Cardiac fibroblast (primary cell): ENCODE results near the gene PRKAR1A.

Source experiments
- DNase-seq, 2 donors: peaks; one replicate each; pipeline versions ENCODE4 v3.0.0 to v3.0.0-alpha.2; 2010; ENCODE audit warnings: low read depth in 2 of 2
- H3K4me3 ChIP-seq, 2 donors: replicated peaks in 1 of 2; 1 replicate in 1 of 2; 2 replicates in 1 of 2; pipeline ENCODE4 v1.5.1; 2011; ENCODE audit warnings: low read depth in 2 of 2, low read length in 2 of 2, mild to moderate bottlenecking in 2 of 2, moderate library complexity in 1 of 2
- TF ChIP-seq, protein P1 (sequence below): IDR thresholded peaks from one replicate; pipeline ENCODE4 v1.5.1; 2011; ENCODE audit warnings: low read depth, mild to moderate bottlenecking, low read length, inconsistent platforms

PRKAR1A gene

DNA sequence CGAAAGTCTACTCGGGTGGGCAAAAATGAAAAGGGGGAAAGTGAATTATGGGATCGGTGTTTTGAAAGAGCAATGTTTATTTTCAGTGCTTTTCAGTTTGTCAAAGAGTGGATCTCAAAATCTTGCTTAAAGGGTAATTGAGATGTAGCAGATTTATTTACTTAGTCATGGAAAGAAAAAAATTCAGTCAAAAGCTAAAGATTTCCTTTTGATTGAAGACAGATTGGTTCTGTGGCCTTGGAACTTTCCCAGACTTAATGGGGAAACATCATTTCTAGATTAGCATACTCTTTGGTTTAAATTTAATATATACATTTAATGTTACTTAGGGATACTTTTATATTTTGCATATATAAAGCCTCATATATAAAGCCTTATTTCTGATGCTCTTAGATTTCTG lies 20.6 kb downstream of the PRKAR1A start:
- no peak for DNase-seq
- no peak overlapping the region for H3K4me3 ChIP-seq
- TF ChIP-seq, protein P1, sequence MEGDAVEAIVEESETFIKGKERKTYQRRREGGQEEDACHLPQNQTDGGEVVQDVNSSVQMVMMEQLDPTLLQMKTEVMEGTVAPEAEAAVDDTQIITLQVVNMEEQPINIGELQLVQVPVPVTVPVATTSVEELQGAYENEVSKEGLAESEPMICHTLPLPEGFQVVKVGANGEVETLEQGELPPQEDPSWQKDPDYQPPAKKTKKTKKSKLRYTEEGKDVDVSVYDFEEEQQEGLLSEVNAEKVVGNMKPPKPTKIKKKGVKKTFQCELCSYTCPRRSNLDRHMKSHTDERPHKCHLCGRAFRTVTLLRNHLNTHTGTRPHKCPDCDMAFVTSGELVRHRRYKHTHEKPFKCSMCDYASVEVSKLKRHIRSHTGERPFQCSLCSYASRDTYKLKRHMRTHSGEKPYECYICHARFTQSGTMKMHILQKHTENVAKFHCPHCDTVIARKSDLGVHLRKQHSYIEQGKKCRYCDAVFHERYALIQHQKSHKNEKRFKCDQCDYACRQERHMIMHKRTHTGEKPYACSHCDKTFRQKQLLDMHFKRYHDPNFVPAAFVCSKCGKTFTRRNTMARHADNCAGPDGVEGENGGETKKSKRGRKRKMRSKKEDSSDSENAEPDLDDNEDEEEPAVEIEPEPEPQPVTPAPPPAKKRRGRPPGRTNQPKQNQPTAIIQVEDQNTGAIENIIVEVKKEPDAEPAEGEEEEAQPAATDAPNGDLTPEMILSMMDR: no peak

DNA sequence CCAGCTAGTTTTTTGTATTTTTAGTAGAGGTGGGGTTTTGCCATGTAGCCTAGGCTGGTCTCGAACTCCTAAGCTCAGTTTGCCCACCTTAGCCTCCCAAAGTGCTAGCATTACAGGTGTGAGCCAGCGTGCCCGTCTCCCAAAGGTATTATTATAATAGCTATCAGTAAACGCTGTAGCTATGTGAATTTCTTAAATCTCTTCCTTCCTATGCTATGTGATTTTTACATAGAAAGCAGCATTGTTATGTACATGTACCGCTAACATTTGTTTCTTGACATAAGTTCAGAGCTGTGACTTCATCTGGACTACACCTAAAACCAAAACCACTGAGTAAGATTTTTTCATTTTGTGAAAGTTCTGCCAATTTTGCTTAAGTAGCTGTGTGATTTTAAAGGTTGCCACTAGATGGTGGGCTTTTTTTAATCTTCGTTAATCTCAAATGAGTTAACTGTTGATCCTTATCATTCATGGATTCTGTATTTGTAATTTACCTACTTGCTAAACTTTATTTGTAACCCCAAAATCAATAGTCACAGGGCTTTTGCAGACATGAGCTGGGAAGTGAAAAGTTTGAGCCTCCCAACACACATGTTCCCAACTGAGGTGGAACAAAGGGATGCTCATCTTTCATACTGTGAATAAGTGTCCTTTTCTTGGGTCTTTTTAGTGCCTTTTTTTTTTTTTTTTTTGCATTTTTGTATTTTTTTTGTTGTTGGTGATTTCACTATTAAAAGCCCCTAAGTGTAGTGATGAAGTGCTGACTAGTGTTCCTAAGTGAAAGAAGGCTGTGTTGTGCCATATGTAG lies 21.9 kb downstream of the PRKAR1A start:
- no peak overlapping the region for H3K4me3 ChIP-seq
- peak; percentile 54 to 59 for DNase-seq

DNA sequence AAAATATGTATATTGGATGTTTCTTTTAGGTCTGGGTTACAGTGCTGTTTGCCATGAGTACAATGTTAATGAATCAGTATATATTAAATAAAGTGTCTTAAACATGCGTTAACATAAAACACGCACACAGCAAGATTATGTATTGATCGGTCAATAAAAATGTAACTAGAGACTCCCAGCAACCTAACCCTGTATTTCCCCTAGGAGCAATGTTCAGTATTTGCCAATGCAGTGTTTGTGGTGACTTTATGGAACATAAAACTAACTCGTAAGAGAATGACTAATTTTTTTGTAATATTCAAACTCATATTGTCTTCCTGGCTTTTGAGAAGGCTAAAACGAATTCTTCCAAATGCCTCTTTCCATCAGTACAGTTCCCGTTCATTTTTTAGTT lies 22.5 kb downstream of the PRKAR1A start:
- TF ChIP-seq, protein P1: no peak
- no peak overlapping the region for H3K4me3 ChIP-seq
- DNase-seq: no peak

More for the DNA sequence above, 21.9 kb downstream of the PRKAR1A start:
- TF ChIP-seq, protein P1: peak; percentile 25

DNA sequence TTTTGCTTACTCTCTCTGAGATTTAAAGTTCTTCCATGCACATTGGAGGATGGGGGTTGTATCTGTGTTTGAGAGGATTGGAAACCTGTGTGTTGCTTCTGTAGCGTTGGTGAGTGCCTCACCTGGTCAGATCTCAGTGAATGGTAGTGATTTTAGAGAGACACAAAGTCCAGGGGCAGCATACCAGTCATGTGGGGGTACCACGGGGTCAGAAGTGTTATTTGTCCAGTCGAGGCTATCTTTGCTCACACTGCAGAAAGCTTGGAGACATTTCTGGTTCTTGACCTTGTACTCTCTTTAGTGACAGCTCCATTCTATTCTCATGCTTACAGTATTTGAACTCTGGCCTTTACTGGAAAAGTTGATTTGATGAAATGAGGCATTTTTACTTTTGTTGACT lies 23.7 kb downstream of the PRKAR1A start:
- TF ChIP-seq, protein P1: no peak
- no peak overlapping the region for H3K4me3 ChIP-seq
- no peak for DNase-seq

DNA sequence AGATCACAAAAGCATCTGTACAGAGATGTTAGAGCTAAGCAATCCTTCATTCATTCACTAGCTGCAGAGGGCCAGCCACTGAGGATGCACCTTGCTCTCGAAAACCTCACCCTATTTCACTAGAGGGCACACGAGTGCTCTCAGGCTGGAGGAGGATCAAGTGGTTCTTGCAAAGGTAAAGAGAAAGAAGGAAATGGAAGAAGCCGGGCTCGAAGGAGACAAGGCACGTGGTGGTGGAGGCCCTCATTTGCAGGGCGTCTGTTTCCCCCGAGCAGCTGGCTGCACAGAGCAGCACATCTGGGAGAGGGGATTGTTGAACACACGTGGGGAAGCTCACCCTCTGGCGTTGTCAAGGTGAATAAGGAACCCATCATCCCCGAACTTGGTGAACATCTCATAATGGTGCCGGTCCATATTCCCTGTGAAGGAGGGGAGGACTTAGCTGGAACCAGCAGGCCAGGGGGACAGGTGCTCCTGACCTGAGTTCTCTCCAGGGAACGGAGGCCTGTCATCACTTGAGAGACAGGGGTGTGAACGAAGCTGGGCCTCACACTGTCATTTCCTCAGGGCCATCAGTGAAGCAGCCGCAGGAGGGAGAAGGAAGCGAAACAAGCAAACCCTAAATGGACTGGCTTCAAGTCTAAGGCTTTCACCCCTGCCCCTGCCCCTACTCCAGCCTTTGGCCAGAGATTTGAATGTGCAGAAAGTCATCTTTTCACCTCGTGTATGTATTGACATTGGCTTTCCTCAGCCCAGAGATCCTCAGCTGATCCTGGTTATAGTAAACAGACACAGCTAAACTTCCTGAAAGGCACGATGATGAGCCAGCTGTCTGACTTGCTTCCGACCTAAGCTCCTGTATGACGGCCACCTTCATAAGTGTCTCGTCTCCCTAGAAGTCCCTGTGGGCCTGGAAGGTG lies 27.6 kb downstream of the PRKAR1A start:
- TF ChIP-seq, protein P1: peak; percentile 17
- DNase-seq: peak; percentile 36 to 62
- H3K4me3 ChIP-seq: no peak overlapping the region

DNA sequence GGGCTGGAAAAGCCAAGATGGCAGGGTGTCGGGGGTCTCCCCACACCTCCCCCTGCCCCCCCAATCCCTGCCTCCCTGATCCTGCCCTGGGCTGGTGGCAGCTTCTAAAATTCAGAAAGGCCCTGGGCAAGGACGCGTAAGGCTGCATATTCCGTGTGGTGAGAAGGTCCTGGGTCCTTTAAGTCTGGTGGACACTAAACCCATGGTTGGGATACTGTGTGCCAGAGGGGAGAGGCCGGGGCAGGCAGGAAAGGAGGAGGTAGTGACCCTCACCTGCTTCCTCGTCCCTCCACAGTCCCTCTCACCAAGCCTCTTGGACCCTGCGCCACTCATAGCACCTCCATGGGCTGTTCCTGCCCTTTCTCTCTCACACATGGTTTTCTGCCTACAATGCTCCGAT lies 28.8 kb downstream of the PRKAR1A start:
- TF ChIP-seq, protein P1: no peak
- H3K4me3 ChIP-seq: no peak overlapping the region
- DNase-seq: no peak
